ENCODE data around the gene ZDHHC23.

ZDHHC23 gene

DNA sequence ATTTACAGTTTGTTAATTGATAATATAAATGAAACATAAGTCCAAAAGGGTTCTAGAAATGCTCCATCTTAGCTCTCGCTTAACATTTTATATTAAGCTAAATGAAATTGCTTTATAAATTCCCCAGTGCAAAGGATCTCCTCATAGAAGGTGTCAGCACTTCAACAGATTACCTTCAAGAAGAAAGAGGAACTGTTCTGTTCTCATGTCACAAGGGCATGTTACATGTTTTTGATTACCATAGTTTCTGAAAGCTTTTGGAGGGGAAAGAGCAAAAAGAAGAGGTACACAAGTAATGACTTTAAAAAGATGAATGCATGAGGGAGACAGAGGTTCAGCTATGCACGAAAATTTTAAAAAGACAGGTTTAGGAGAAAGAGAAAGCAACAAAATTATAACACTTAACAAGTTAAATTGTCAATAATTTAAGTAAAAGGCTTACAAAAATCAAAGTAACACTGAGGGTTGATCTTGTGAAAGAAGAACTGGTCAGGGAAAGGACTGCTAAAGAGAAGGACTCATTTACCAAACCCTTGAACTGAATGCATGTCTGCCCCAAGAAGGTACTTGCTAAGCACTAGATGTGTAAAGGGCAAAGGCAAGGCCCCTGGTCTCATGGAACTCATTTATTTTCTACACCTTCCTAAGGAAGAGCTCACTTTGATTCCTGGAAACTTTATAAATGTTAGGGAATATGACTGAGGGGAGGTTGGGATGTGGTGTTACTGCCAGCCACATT, 63.4 kb downstream of the ZDHHC23 start:
- no peak for DNase-seq
